HG03060 (cell line): Measurements from ENCODE around the gene ELL2.

Experiments used
- ATAC-seq: cut with Tn5 transposase; IDR thresholded peaks from one replicate; pipeline ENCODE4 v1.9.1; 2021; ENCODE audit warnings: low read depth, moderate number of reproducible peaks; ENCODE audit not compliant: unreplicated experiment

ELL2 gene

GRCh38 chr5:95961617-95962474 lies at the start of gene ELL2:
ELL2 (minus strand) TSS chr5:95961851; CDS start chr5:95961721, 130 bp downstream.
- peak; percentile 90 for ATAC-seq

GRCh38 chr5:96008987-96009647 lies 47.5 kb upstream of the ELL2 start:
- ATAC-seq: no peak

- no peak for ATAC-seq
These were observed 46.8 kb upstream of the ELL2 start for GRCh38 chr5:96008487-96008886.

- no peak for ATAC-seq
These were observed 45.4 kb upstream of the ELL2 start for GRCh38 chr5:96007051-96007450.

- ATAC-seq: no peak
These were observed 44.6 kb upstream of the ELL2 start for GRCh38 chr5:96006291-96006690.

- ATAC-seq: no peak
These were observed 43.1 kb upstream of the ELL2 start for GRCh38 chr5:96004754-96005153.

- ATAC-seq: no peak
These were observed 42.4 kb upstream of the ELL2 start for GRCh38 chr5:96004087-96004486.

GRCh38 chr5:96001262-96001661 lies 39.6 kb upstream of the ELL2 start:
- ATAC-seq: no peak

GRCh38 chr5:96000308-96000707 lies 38.7 kb upstream of the ELL2 start:
- ATAC-seq: no peak

- no peak for ATAC-seq
These were observed 35.5 kb upstream of the ELL2 start for GRCh38 chr5:95996904-95997723.

GRCh38 chr5:95995962-95996489 lies 34.4 kb upstream of the ELL2 start:
- ATAC-seq: no peak

- ATAC-seq: no peak
These were observed 32.1 kb upstream of the ELL2 start for GRCh38 chr5:95993776-95994175.

GRCh38 chr5:95993266-95993665 lies 31.6 kb upstream of the ELL2 start:
- no peak for ATAC-seq

- ATAC-seq: no peak
These were observed 27.8 kb upstream of the ELL2 start for GRCh38 chr5:95989283-95990048.

GRCh38 chr5:95988877-95989276 lies 27.2 kb upstream of the ELL2 start:
- no peak for ATAC-seq

- no peak for ATAC-seq
These were observed 26.4 kb upstream of the ELL2 start for GRCh38 chr5:95988094-95988493.

GRCh38 chr5:95986937-95987520 lies 25.4 kb upstream of the ELL2 start:
- ATAC-seq: no peak

- no peak for ATAC-seq
These were observed 24.4 kb upstream of the ELL2 start for GRCh38 chr5:95986001-95986400.

- ATAC-seq: no peak
These were observed 23.6 kb upstream of the ELL2 start for GRCh38 chr5:95985249-95985648.
